HG03520 (cell line): ENCODE measurements around the gene CA9.

Experiments
- ATAC-seq: cut with Tn5 transposase; IDR thresholded peaks from one replicate; pipeline ENCODE4 v1.9.1; 2021; ENCODE audit warnings: mild to moderate bottlenecking, moderate library complexity; ENCODE audit not compliant: unreplicated experiment

The CA9 gene

DNA sequence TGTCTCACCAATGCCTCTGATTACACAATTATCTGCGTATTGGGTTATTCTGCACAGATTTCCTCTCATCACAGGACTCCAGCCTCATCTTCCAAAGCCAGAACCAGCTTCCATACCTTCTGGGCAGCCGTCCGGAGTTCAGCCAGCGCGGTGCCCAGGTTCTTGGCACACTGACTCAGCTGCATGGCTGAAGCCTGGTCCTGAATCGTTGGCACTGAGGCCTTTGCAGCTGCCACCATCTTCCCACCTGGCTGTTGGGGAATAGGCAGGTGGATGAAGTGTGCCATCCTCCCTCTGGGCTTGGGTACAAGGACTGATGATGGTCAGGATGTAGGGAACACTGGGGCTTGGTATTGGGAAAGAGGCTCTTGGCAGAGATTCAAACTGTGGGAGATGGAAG, 40.4 kb downstream of the CA9 start:
- ATAC-seq, result no peak

DNA sequence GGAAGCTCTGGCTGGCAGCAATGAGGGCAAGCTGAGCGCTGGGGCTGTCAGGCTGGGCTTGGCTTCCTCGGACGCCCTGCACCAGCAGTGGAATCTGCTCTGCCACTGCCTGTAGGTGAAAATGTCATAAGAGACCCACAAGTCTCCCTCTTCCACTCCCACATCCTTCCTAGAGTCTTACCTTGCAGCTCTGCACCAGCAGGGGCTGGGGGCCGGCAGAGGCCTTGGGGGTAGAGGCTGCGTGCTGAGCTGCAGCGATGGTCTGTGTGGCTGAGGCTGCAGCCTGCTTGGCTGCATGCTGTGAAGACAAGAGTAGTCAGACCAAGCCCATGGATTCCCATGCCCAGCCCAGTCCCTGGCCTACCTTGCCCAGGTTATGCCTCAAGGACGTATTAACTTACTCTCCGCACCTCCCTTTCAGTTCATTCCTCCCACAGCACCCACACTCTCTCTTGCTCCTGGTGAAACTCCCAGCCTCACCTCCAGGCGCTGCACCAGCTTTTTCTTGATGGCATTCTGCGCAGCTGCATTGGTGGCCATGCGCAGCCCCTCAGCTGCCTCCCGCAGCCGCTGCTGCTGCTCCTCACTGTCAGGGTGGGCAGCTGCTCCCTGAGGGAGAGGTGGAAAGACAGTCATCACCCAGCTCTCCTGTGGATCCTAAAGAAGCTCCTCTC, 41.0 kb downstream of the CA9 start:
- ATAC-seq, result no peak

DNA sequence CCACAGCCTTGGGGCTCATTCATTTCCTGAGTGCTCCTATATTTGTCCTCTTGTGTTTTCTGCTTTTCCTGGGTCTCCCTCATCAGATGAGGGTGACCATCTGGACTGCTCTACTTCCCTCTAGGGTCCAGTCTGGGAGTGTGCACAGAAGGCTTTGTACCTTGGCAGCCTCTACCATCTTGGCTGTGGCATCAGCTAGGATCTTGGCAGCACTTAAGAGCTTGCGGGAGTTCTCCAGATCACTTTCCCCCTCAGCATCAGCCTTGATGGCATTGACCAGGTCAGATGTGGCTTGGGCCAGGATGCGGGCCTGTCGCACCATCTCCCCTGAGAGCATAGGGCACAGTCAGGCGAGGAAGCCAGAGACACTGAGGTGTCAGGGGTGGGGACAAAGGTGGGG, 42.5 kb downstream of the CA9 start:
- ATAC-seq, result no peak

DNA sequence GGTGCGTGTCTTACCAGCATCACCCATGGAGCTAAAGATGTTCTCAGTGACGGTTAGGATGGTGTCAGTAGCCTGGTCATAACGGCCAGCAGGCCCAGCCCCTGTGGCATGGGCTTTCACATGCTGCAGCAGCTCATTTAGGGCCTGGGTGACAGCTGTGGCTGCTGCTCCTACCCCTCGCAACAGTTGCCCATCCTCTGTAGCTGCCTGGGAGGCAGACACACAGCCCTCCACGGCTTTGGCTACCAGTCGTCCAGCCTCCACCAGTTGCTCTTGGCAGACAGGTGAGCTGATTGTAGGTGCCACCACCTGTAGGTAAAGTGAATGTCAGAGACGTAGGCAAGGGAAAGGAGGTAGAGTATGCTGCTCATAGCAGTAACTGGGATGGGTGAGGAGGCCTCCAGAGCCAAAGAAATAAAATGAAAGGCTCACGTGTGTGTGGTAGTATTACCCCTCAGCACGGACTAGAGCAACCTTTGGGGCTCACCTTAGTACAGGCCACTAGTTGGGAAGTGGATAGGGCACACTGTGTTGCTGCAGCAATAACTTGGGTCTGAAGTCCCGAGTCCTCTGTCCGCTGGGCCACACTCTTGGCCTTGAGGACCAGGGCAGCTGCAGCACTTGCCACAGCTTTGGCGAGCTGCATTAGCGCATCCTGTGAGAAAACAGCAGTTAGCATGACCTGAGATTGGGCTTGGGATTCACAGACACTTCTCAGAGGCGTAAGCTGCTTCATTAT, 43.6 kb downstream of the CA9 start:
- ATAC-seq, result no peak

DNA sequence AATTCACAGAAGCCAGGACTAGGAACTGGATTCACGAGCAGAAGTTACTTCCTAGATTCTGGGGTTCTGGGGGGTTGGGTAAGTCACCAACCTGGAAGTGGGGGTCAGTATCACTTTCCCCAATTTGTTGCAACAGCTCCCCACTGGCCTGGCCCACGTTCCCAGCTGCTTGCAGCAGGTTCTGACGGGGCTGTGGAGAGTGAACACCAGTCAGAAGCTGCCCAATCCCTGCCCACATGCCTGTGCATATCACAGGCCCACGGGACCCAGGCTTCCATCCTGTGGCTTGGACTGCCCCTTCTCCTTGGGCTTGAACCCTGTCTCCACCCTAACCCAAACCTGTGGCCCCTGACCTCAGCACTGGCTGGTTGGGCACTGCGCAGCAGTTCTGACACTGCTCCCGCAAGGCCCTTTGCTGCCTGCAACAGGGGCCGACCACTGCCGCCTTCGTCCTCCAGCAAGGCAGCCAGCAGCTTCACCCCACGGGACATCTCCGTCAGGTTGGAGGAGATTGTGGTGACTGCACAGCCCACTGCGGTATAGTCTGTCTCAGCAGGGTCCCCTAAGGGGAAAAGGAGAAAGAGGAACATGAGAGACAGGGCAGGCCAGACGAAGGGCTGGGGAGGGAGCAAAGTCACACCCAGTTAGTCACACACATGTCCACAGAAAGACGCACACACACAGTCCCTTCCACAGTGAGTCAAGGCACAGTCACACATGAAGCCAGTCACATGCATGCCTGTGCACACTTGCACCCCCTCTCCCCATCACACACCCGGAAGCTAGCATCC, 45.2 kb downstream of the CA9 start:
- ATAC-seq, result no peak

DNA sequence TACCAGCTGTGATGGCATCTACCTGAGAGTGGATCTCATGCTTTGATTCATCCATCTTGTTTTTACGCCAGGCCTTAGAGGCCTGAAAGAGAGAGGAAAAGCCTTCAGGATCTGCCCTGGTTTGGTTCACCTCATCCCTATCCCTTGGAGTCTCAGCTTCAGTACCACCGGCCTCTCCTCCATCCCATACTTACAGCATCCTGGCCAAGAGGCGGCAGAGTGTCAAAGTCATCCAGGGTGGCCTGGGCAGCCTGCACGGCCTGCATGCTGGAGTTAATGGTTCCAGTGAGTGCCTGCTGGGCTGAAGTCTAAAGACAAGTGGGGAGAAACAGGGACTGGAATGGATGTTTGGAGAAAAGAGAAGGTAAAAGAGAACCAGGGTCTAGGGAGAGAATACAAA, 45.8 kb downstream of the CA9 start:
- ATAC-seq, result no peak

DNA sequence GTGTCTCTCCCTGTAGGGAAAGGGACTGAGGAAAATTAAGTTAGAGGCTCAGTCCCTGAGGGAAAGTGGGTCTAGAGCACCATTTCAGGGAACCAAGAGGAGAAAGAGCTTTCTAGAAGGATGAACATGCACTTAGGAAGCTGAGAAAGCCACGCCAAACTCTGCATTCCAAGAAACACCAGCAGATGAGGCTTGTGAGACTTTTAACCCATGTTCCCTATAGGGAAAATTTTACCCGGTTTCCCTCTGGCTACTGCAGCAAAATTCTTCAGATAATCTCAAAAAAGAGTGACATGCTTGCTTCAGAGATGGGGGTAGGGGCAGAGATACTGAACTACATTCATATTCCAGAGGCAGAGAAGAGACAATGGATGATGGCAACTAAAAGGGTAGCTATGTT, 49.7 kb downstream of the CA9 start:
- no peak for ATAC-seq

DNA sequence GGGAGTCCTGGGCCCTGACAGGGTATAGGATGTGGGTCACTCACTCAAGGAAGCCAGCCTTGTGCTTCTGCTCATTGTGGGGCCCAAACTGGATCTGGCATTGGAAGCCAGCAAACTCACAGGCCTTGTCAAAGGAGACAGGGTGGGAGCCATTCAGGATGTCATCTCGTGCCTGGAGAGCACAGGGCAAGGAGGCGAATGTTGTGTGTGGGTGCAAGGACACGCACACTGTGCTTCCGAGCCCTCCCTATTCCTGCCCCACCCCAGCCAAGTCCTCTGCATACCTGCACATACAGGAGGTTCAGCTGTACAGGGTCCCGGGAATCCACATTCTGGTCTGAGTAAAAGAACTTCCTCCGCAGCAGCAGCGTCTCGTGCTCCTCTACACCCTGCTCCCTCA, 50.2 kb downstream of the CA9 start:
- ATAC-seq, result no peak

DNA sequence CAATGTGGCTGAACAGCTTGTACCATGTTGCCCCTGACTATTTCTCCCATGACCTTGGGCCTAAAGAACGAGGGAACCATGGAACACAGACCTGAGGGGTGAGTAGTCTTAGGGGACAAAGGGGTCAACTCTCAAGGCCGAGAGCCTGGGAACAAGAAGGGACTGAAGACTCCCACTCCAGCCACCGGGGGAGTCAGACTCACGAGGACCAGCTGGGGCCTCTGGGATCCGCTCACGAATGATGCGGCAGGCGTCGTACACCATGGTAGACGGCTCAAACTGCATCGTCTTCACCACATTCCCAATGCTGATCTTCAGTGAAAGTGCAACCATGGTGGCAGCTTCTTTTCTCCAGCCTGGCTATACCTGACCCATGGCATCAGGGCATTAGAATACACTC, 51.6 kb downstream of the CA9 start:
- no peak for ATAC-seq

DNA sequence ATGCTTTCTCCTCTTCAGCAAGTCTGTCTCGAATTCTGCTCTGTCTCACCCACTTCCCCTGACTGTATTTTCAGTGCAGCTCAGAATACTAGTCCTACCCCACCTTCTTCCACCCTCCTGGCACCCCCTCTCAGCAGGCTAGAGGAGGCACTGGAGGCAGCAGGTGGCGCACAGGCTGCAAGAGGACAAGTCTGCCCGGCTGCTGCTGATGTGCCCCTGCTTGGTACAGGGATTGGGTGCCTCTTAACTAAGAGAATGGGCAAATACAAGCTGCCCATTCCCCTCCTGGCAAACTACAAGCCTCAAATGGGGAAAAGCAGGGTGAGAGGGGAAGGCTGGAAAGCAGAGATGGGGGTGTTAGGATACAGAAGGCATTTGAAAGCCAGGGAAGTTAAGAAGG, 53.2 kb downstream of the CA9 start:
- no peak for ATAC-seq

DNA sequence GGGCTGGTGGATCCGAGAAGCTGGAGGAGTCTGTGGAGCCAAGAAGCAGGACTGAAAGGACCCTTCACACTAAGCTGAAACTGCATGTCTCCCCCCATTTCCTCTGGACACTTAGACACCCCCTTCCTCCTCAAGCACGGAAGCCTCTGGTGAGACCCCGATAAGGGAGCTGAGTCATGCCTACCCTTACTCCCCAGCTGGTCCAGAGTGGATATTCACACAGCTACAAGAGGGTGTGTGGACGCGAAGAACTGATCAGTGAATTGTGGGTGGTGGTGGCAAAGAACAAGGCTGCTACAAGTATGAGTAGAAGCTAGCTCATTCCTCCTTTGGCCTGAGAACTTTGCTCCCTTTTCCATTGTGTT, 53.9 kb downstream of the CA9 start:
- ATAC-seq, result no peak

DNA sequence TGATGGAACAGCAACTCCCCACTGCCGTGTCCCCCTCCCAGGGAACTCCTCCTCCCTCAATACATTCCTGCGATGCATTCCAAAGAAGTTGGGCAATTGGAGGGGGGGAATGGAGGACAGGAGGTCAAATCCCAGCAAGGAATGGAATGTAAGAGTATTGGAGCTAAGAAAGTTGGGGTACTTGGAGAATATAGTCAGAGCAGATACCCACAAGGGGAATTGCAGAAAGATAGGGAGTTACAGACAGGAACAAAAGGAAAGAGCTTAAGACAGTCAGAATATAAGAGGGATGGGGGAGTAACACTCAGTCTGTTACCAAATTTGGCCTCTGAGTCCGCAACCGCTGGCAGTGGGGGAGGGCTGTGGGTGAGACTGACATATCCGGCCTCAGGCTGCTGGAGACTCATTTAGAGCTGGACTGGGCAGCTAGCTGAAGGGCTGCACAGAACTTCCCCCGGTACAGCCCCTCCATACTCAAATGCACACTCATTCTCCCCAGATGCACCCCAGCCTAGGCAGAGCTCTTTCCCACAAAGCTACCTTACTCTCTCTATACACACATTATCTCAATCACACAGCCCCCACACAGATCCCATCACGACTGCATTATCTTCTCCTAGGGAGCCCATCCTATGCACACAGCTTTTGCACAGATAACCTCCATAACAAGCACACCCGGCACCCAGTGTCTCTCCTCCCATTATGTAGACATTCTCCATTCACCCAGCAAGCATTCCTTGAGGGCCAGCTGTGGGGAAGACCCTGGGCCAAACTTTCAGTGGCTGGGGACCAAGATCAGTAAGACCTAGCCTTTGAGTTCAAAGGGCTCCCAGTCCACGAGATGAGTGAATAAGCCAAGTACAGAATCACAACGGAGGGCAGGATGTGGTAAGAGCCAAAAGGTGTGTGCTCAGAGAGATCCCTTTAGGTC, 54.6 kb downstream of the CA9 start:
- no peak for ATAC-seq

DNA sequence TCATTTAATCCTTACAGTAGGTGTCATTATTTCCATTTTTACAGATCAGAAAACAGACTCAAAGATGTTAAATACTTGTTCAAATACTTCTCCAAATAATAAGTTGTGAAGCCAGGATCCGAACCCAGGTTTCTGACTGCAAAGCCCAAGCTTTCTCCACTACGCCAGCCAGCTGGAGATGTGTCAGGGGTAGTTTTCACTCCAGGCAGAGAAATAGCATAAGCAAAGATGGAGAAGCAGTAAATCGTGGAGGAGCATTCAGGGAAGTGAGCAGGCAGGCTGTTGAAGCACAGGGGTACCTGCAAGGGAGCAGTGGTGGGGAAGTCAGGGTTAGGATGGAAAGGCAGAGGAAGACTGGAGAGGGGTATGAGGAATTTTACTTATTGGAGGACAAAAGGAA, 55.4 kb downstream of the CA9 start:
- ATAC-seq, result no peak

DNA sequence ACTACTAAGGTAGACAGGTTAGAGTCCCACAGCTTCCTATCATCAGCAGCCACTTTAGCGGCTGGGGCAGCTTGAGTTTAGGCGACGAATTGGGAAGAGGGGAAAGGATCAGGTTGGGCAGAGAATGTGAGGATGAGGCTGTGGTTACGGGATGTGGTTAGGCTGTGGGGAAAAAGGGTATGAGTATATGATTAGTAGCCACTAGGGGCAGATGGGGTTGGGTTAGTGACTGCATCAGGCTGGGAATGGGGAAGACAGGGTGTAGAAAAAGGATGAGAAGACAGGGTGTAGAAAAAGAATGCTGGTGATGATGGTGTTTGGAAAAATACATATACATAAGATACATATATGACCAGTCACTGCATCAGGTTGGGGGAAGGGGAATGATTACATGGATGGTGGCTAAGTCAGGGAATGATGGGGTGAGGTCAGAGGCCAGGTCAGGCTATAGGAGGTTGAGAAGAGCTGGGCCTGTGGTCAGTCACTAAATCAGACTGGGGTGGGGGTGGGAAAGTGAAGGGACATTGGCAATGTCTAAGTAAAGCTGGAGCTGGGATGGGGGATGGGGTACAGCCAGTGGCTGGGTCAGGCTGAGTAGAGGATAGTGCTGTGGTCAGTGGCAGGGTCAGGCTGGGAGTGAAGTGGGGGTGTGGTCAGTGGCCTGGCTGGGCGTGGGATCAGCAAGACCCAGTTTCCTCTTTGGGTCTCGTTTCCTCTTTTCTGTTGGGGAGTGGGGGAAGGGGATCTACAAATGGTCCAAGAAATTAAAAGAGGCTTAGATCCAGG, 56.2 kb downstream of the CA9 start:
- no peak for ATAC-seq

DNA sequence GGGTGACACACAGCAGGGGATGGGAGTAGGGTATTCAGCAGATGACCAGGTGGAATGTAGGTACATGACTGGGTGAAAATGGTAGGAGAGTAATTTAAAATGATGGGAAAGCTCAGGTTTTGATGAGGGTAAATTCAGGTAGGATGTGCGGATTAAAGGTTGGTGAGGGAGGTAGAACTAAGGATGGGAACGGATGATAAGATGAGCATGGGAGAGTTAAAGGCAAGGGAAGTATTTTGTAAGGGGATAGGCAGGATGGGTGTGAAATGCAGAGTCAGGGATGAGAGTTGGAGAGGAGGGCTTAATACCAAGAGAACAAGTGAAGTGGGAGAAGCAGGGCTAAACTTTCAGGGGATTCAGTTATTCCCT, 56.7 kb downstream of the CA9 start:
- ATAC-seq, result no peak
